ENCODE measurements around the gene CEP72.

- no peak for TF ChIP-seq CTCF (IDR thresholded peaks at IDR 0.05)
- TF ChIP-seq POLR2A (IDR thresholded peaks at IDR 0.05), result no peak
Measured at GRCh38 chr5:574906-575305, 37.2 kb upstream of the CEP72 start.
